Measurements from ENCODE around the gene C12orf76.
"Not testable (repeated sequence)": the region's sequence is repeated elsewhere in the genome, so short reads cannot be mapped to it uniquely, and the experiment has no call there.

The C12orf76 gene

GRCh38 chr12:110023059-110023980 lies 25.0 kb downstream of the C12orf76 start:
- DNase-seq (ENCODE audit: low spot score), result no peak

GRCh38 chr12:110020956-110021355 lies 27.4 kb downstream of the C12orf76 start:
- DNase-seq (ENCODE audit: low spot score), result no peak

- DNase-seq (ENCODE audit: low spot score), result no peak
Observed at GRCh38 chr12:110015132-110015531, 33.2 kb downstream of the C12orf76 start.

GRCh38 chr12:110012659-110013058 lies 35.7 kb downstream of the C12orf76 start:
- DNase-seq (ENCODE audit: low spot score), result no peak

GRCh38 chr12:110012137-110012536 lies 36.2 kb downstream of the C12orf76 start:
- DNase-seq (ENCODE audit: low spot score), result no peak

GRCh38 chr12:110010853-110011723 lies 37.2 kb downstream of the C12orf76 start:
- no peak for DNase-seq (ENCODE audit: low spot score)

GRCh38 chr12:110008681-110009398 lies 39.5 kb downstream of the C12orf76 start:
- not testable (repeated sequence) for DNase-seq (ENCODE audit: low spot score)

- DNase-seq (ENCODE audit: low spot score), result no peak
Observed at GRCh38 chr12:110007881-110008280, 40.4 kb downstream of the C12orf76 start.

GRCh38 chr12:110006115-110006514 lies 42.2 kb downstream of the C12orf76 start:
- no peak for DNase-seq (ENCODE audit: low spot score)

- no peak for DNase-seq (ENCODE audit: low spot score)
Observed at GRCh38 chr12:110005319-110005973, 42.9 kb downstream of the C12orf76 start.

GRCh38 chr12:110004598-110004997 lies 43.7 kb downstream of the C12orf76 start:
- DNase-seq (ENCODE audit: low spot score), result no peak

GRCh38 chr12:110002676-110003515 lies 45.4 kb downstream of the C12orf76 start:
- no peak for DNase-seq (ENCODE audit: low spot score)

- no peak for DNase-seq (ENCODE audit: low spot score)
Observed at GRCh38 chr12:110001596-110001995, 46.7 kb downstream of the C12orf76 start.

- no peak for DNase-seq (ENCODE audit: low spot score)
Observed at GRCh38 chr12:109999983-110000505, 48.3 kb downstream of the C12orf76 start.

- DNase-seq (ENCODE audit: low spot score), result no peak
Observed at GRCh38 chr12:109999649-109999971, 48.7 kb downstream of the C12orf76 start.

GRCh38 chr12:109998904-109999648 lies 49.2 kb downstream of the C12orf76 start, which contains the start of gene ANKRD13A:
ANKRD13A (plus strand) TSS chr12:109999430; CDS start chr12:109999689, 259 bp downstream.
- peak; percentile 95 for DNase-seq (ENCODE audit: low spot score)

- DNase-seq (ENCODE audit: low spot score), result no peak
Observed at GRCh38 chr12:109998241-109998903, 50.0 kb downstream of the C12orf76 start.

GRCh38 chr12:109997393-109997792 lies 50.9 kb downstream of the C12orf76 start:
- no peak for DNase-seq (ENCODE audit: low spot score)

GRCh38 chr12:109996483-109996853 lies 51.9 kb downstream of the C12orf76 start:
- no peak for DNase-seq (ENCODE audit: low spot score)

All from SK-N-DZ (cell line).